Ishikawa (cell line): ENCODE results near the gene TECTB.

ENCODE experiments used
- CEBPB ChIP-seq: IDR thresholded peaks from 2 replicates; pipeline ENCODE4 v1.6.1; 2012
- CREB1 ChIP-seq: IDR thresholded peaks from 2 replicates; pipeline ENCODE4 v1.6.1; 2012; ENCODE audit warnings: low read depth
- EGR1 ChIP-seq: IDR thresholded peaks from 2 replicates; pipeline ENCODE4 v1.6.1; 2012
- EP300 ChIP-seq: IDR thresholded peaks from 2 replicates; pipeline ENCODE4 v1.6.1; 2012; ENCODE audit warnings: borderline replicate concordance
- FOXM1 ChIP-seq: IDR thresholded peaks from 2 replicates; pipeline ENCODE4 v1.6.1; 2012; ENCODE audit warnings: low read depth, borderline replicate concordance
- MAX ChIP-seq: IDR thresholded peaks from 2 replicates; pipeline ENCODE4 v1.6.1; 2012
- NFIC ChIP-seq: IDR thresholded peaks from 2 replicates; pipeline ENCODE4 v1.6.1; 2012
- RAD21 ChIP-seq: IDR thresholded peaks from 2 replicates; pipeline ENCODE4 v1.6.1; 2012; ENCODE audit warnings: low read depth
- REST ChIP-seq: IDR thresholded peaks from 2 replicates; pipeline ENCODE4 v1.6.1; 2012; ENCODE audit warnings: low read depth, mild to moderate bottlenecking
- TAF1 ChIP-seq: IDR thresholded peaks from 2 replicates; pipeline ENCODE4 v1.6.1; 2012; ENCODE audit warnings: low read depth, mild to moderate bottlenecking
- TCF12 ChIP-seq: IDR thresholded peaks from 2 replicates; pipeline ENCODE4 v1.6.1; 2012; ENCODE audit warnings: low read depth
- TEAD4 ChIP-seq: IDR thresholded peaks from 2 replicates; pipeline ENCODE4 v1.6.1; 2012
- USF1 ChIP-seq: IDR thresholded peaks from 2 replicates; pipeline ENCODE4 v1.6.1; 2012
- YY1 ChIP-seq: IDR thresholded peaks from 2 replicates; pipeline ENCODE4 v1.6.1; 2012; ENCODE audit warnings: low read depth
- ZBTB7A ChIP-seq: IDR thresholded peaks from 2 replicates; pipeline ENCODE4 v1.6.1; 2012; ENCODE audit warnings: low read depth

TECTB gene

GRCh38 chr10:112243713-112244112 lies 39.5 kb upstream of the TECTB start:
- TF ChIP-seq FOXM1 (no peak), TAF1 (no peak), YY1 (no peak), RAD21 (no peak), NFIC (no peak)

- no peak for TF ChIP-seq MAX
- TF ChIP-seq TAF1 = no peak
- no peak for TF ChIP-seq REST
- TF ChIP-seq YY1 = no peak
- TF ChIP-seq CREB1 = no peak
- TF ChIP-seq ZBTB7A = no peak
- no peak for TF ChIP-seq FOXM1
- TF ChIP-seq USF1 = no peak
- no peak for TF ChIP-seq EP300
- no peak for TF ChIP-seq NFIC
- no peak for TF ChIP-seq TCF12
- TF ChIP-seq RAD21 = no peak
- no peak for TF ChIP-seq CEBPB
- TF ChIP-seq EGR1 = no peak
- no peak for TF ChIP-seq TEAD4
Observed at GRCh38 chr10:112244197-112244596, 39.0 kb upstream of the TECTB start.

GRCh38 chr10:112247791-112248190 lies 35.4 kb upstream of the TECTB start:
- TF ChIP-seq NFIC (no peak), MAX (no peak), CEBPB (no peak), RAD21 (no peak), CREB1 (no peak), REST (no peak), TAF1 (no peak), TCF12 (no peak), YY1 (no peak), USF1 (no peak), EGR1 (no peak), FOXM1 (no peak), ZBTB7A (no peak), EP300 (no peak), TEAD4 (no peak)

- no peak for TF ChIP-seq RAD21
Observed at GRCh38 chr10:112248584-112249295, 34.5 kb upstream of the TECTB start.

- TF ChIP-seq CEBPB (no peak), MAX (no peak), CREB1 (no peak), TCF12 (no peak), FOXM1 (no peak), RAD21 (no peak), YY1 (no peak)
Observed at GRCh38 chr10:112249722-112250121, 33.5 kb upstream of the TECTB start.

- TF ChIP-seq TCF12 = no peak
- no peak for TF ChIP-seq ZBTB7A
- no peak for TF ChIP-seq YY1
- TF ChIP-seq CEBPB = no peak
- no peak for TF ChIP-seq TAF1
- TF ChIP-seq CREB1 = no peak
- TF ChIP-seq EP300 = no peak
- no peak for TF ChIP-seq MAX
- TF ChIP-seq REST = no peak
- no peak for TF ChIP-seq USF1
- no peak for TF ChIP-seq TEAD4
- TF ChIP-seq NFIC = no peak
- no peak for TF ChIP-seq EGR1
Observed at GRCh38 chr10:112250555-112250954, 32.6 kb upstream of the TECTB start.
